ENCODE measurements around the gene SLIRP.
"Not testable (repeated sequence)": the region's sequence is repeated elsewhere in the genome, so short reads cannot be mapped to it uniquely, and the experiment has no call there.

The SLIRP gene

DNA sequence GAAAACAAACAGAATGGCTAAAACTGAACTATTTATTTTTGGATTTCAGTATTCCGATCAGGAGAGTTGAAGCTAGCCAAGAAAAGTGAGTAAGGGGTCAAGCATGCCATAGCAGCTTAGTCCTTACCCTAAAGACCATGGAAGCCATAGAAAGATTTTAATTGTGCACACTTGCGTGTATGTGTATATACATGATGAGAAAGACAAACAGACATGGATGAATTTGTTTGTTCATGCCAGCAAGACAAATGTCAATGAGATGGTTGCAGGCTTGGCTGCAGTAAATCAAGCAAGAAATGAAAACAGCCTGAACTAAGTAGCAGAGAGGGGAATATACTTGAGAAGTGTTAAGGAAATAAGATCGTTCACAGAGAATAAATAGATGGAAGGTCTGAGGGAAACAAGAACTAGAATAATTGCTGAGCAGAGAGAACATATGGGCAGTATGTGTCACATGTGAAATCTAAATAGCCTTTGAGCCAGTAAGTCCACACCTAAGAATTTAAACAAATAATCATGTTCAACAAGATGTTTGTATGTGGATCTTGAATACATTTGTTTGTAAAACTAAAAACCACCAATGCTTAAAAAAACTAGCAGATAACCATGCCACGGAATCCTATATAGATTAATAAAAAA, 38.3 kb downstream of the SLIRP start:
- no peak for DNase-seq (ENCODE audit: low read depth in 2 of 2)

DNA sequence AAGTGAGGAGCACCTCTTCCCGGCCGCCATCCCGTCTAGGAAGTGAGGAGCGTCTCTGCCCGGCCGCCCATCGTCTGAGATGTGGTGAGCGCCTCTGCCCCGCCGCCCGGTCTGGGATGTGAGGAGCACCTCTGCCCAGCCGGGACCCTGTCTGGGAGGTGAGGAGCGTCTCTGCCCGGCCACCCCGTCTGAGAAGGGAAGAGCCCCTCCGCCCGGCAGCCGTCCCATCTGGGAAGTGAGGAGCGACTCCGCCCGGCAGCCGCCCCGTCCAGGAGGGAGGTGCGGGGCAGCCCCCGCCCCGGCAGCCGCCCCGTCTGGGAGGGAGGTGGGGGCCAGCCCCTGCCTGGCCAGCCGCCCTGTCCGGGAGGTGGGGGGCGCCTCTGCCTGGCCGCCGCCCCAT, 39.5 kb downstream of the SLIRP start:
- not testable (repeated sequence) for DNase-seq (ENCODE audit: low read depth in 2 of 2)

DNA sequence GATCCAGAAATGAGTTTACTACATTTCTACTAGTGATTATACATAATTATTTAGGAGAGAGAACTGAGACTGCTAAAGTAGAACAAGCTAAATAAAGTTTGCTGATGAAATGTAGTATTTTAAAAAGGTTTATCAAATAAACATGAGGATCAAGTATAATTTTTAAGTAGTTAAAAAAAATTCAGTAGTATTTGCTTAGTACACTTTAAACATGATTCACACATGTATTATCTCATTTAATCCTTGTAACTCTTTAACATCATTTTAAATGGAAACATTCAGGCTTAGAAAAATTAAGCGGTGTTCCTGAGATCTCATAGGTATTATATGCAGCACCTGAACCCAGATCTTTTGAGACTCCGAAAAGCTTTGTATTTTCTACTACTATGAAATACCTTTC, 44.4 kb downstream of the SLIRP start:
- no peak for DNase-seq (ENCODE audit: low read depth in 2 of 2)

DNA sequence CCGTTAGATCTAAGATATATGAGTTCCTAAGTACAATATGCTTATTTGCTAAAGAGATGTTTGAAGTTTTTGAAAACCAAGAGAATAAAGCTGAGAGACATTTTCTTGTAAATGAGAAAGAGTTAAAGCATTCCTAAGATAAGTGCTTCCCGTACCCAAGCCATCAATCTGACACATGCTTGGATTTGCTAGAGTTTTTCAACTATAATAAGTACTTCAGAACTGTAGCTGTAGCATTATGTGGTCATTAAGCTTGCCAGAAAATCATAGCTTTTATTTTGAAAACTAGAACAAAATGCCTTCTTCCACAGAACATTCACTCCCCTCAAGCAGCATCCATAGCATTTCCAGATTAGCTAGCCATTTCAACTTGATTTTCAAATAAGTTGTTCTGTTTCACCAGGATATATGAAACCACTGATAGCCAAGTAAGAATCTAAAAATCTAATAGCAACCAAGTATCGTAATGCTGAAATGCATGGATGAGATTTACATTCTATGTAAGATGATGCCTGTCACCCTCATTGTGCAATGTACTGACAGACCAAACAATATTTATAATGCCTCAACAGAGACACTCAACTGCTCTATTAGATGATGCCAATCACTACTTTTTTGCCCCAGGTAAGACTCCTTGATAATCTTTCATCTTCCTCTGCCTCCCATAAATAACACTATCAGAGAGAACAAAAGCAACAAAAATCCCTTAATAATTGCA, 45.1 kb downstream of the SLIRP start:
- no peak for DNase-seq (ENCODE audit: low read depth in 2 of 2)

DNA sequence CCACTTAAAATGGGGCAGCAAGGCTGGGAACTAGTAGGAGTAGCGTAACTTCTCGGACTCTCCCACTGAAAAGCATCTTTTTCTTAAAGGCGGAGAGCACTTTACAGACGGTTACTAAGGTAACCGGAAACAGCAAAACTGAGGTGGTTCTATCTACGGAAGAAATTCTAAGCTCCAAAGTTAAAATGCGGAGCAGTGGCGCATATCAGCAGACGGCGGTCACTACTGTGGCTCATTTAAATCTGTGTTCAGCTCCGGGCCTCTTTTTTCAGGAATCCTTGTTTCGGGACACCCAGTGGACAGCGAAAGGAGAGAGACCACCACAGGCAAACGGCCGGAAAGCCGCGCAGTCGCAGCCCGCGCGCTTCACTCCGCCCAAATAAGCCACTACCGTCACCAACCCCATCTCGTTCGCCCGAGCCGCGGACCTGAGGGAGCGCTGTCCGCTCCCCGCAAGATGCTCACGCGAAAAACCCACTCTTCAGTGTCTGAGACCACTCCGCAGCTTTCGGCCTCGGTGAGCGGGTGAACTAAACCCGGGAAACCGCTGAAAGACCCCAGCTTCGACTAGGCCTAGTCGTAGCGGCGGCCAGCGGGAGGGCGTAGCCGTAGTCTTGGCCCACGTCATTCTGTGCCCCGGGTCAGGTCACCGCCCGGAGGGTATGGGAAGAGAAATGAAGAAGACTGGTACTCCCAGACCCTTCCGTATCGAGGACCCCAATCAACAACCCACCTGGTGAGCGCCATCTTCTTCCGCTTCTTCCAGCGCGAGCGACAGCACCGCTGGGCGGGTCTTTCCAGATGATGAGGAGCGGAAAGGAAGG, 52.7 kb downstream of the SLIRP start, which contains the start of gene SNW1:
SNW1 (minus strand) TSS at position 776 of the 824 bp plus-strand sequence; CDS start at position 747, 29 bp downstream.
- peak; percentile 79 to 85 for DNase-seq (ENCODE audit: low read depth in 2 of 2)

DNA sequence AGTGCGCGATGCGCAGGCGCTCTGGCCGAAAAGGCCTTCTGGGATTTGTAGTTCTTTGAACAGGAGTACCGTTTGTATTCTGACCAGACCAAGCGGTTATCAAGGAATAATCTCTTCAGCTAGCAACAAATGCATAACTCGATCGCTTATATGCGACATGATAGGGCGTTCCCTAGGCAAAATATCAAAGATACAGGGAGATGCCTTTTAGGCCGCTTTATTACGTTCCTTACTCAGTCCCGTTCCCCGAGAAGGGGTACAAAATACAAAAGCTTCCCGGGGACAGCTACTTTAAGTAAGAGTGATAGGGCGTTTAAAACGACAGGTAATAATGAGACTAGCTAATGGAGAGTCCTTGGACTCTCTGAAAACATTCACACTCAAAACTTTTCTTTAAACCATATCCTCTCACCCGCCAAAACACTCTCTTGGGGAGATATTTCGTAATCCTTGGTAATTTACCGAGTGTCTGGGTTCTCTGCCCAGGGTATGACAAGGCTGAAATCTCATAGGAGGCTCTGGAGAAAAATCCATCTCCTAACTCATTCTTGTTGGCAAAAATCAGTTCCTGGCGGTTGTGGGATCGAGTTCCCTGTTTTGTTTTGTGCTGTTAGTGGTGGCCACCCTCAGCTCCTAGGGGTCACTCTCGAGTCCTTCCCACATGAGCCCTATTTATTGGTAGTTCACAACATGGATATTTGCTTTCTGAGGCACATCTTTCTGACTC, 53.5 kb downstream of the SLIRP start:
- DNase-seq (ENCODE audit: low read depth in 2 of 2), result no peak

DNA sequence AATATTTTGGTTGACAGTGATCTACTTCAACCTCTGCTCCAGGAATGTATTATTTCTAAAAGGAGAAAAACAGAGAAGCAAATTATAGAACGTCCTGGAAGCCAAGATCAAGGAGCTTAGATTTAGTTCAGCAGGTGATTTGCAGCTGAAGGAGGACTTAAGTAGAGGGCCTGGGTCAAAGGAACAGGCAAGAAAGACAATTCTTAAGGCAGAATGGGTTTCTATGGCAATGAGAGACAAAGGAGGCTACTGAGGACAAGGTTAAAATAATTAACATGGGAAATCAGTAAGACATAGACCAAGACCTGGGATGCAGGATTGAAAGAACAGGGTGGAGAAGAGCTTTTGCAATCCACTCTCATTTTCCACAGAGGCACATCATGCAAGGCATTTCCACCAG, 55.4 kb downstream of the SLIRP start:
- DNase-seq (ENCODE audit: low read depth in 2 of 2), result no peak

DNA sequence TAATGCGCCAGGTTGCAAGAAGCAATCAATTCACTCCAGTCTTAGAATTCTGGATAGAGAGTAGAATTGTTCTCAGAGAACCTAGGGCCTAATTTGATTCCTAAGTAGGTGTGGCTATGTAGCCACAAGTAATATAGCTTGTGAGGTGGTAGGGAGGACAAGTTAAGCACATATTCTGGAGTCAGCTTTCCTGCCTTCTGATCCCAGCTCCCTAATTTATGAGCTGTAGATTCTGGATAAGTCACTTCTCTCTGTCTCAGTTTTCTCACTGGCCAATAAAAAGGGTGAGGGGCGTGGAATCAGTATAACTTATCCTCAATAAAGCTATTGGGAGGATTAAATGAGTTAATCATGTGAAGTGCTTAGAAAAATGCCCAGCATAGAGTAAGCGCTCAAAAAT, 56.1 kb downstream of the SLIRP start:
- DNase-seq (ENCODE audit: low read depth in 2 of 2), result no peak

Data from stimulated activated CD8-positive, alpha-beta memory T cell treated with anti-CD3 and anti-CD28 coated beads, Interleukin-15, amount 100 ng/mL, for 4 hours (primary cell).